HepG2 (cell line): Measurements from ENCODE around the gene KLHL11. TPM values are rescaled to one million over a fixed set of nuclear protein-coding genes. Genes with fewer than 3 reads are reported as not detected.

Experiments
- ATF1 ChIP-seq: IDR thresholded peaks from 2 replicates; pipeline ENCODE4 v1.6.1; 2016; ENCODE audit warnings: mild to moderate bottlenecking, control low read depth
- CEBPZ ChIP-seq: IDR thresholded peaks from 2 replicates; pipeline ENCODE4 v1.6.1; 2012; ENCODE audit warnings: low read length, improper control_type of control experiment
- FOXP1 ChIP-seq, 2 experiments: fragments of 450-650 bp in 1 of 2; IDR thresholded peaks; 2 replicates each; pipeline ENCODE4 v1.6.1; 2017 to 2018; ENCODE audit warnings: antibody characterized with exemption in 1 of 2
- GABPB1 ChIP-seq: IDR thresholded peaks from 2 replicates; pipeline ENCODE4 v1.6.1; 2016; ENCODE audit warnings: mild to moderate bottlenecking, missing genetic modification reagents, moderate library complexity, missing compliant biosample characterization
- MTA3 ChIP-seq: sonication (generic); formaldehyde crosslinking; IDR thresholded peaks from 2 replicates; pipeline ENCODE4 v1.4.0; 2020; ENCODE audit warnings: missing genetic modification reagents
- REXO4 ChIP-seq: sonication (generic); formaldehyde crosslinking; IDR thresholded peaks from 2 replicates; pipeline ENCODE4 v1.8.0; 2022; ENCODE audit warnings: missing genetic modification reagents, mild to moderate bottlenecking, borderline replicate concordance
- SUZ12 ChIP-seq: fragments of 150-350 bp; IDR thresholded peaks from 2 replicates; pipeline ENCODE4 v1.6.1; 2014; ENCODE audit warnings: low read depth, low read length
- U2AF1 ChIP-seq: fragments of 200-400 bp; formaldehyde crosslinking; optimal IDR thresholded peaks from 2 replicates; pipeline ENCODE3; 2017; ENCODE audit warnings: mild to moderate bottlenecking, low read depth, low read length
- WIZ ChIP-seq: sonication (generic); formaldehyde crosslinking; IDR thresholded peaks from 2 replicates; pipeline ENCODE4 v1.5.1; 2020; ENCODE audit warnings: mild to moderate bottlenecking, missing genetic modification reagents
- ZNF232 ChIP-seq: sonication (generic); formaldehyde crosslinking; IDR thresholded peaks from 2 replicates; pipeline ENCODE4 v1.4.0; 2020; ENCODE audit warnings: missing genetic modification reagents, borderline replicate concordance
- ZNF354B ChIP-seq: sonication (generic); formaldehyde crosslinking; IDR thresholded peaks from 2 replicates; pipeline ENCODE4 v1.8.0; 2022; ENCODE audit warnings: mild to moderate bottlenecking, missing genetic modification reagents
- ZZZ3 ChIP-seq: sonication (generic); formaldehyde crosslinking; IDR thresholded peaks from 2 replicates; pipeline ENCODE4 v1.4.0; 2020; ENCODE audit warnings: missing genetic modification reagents, mild to moderate bottlenecking, borderline replicate concordance
- polyA plus RNA-seq, 8 experiments: library from polyadenylated mRNA; depleted of rRNA in 3 of 8; stranded (reverse) in 7 of 8; unstranded in 1 of 8; fragments of >200 nt; fragmentation: Illumina TruSeq in 4 of 8; extraction: Trizol in 4 of 8; gene quantifications; 2 replicates each; pipeline versions ENCODE4 v1.2.1 to v1.2.3, GENCODE V29; 2011 to 2016; ENCODE audit warnings: low read depth in 4 of 8, missing spikeins in 1 of 8, mixed read lengths in 1 of 8; ENCODE audit not compliant: insufficient read depth in 1 of 8
- total RNA-seq, 5 experiments: library from RNA; depleted of rRNA; stranded (reverse); fragments of >200 nt; fragmentation: Illumina TruSeq; extraction: Trizol; gene quantifications; 2 replicates each; pipeline ENCODE4 v1.2.3, GENCODE V29; 2016; ENCODE audit warnings: low read depth in 1 of 5
- TF ChIP-seq, protein P1 (sequence below): sonication (generic); formaldehyde crosslinking; IDR thresholded peaks from 2 replicates; pipeline ENCODE4 v1.9.0; 2021; ENCODE audit warnings: missing genetic modification reagents, borderline replicate concordance
- TF ChIP-seq, protein P2 (sequence below): sonication (generic); formaldehyde crosslinking; IDR thresholded peaks from 2 replicates; pipeline ENCODE4 v1.4.0; 2020; ENCODE audit warnings: missing genetic modification reagents
- TF ChIP-seq, protein P3 (sequence below): sonication (generic); formaldehyde crosslinking; IDR thresholded peaks from 2 replicates; pipeline ENCODE4 v1.8.1; 2023; ENCODE audit warnings: missing genetic modification reagents, inconsistent platforms, borderline replicate concordance

The KLHL11 gene
- total and polyA plus RNA-seq, 2 of the 13 experiments (the other 11 are each of a cell fraction or from before 2014, with no cell fraction given), result 7.7 to 27.5 TPM

DNA sequence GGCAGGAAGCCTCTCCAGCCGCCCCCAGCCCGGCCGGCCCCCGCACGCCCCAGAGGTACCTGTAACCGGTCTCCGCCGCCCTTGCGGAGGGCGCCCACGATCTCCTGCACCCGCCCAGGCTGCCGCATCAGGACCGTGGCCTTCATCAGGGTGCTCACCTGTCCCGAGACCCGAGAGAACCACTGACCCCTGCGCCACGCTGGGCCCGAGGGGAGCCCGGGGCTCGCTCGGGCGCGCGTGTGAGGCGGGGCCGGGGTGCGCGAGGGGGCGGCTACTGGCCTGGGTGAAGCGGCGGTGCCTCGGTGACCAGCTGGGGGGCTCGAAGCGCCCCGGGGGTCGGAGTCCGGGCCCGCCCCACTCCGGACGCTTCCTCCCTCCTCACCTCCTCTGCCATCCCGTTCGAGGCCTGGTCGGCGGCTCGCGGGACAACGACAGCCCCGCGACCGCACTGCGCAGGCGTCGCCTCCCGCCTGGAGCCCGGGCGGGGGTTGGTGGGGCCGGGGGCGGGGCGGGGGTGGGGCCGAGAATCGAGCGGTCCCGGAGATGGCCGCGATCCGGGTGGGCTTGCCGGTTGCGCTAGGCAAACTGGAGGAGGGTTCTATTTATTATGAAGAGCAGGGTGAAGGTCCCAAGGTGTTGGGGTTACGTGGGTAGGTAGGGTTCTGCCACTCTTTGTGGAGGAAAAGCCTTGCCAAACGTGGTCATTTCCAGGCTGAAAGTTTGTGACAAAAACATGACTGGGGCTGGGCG lies 29.2 kb downstream of the KLHL11 start, which contains the start of gene NT5C3B (continued):
- TF ChIP-seq CEBPZ (no peak), MTA3 (CRISPR knock-in tag) (no peak), SUZ12 (no peak), FOXP1 (IDR thresholded peaks at IDR 0.05) (no peak), FOXP1 (CRISPR knock-in tag; IDR thresholded peaks at IDR 0.05) (no peak), ZNF354B (CRISPR knock-in tag) (0 out of 2 replicates have a peak, but pooled peaks have one; percentile 23), ZZZ3 (no peak), WIZ (peak; percentile 60; the same call in 1 of the 2 replicates), U2AF1 (no peak), REXO4 (CRISPR knock-in tag) (no peak), ATF1 (CRISPR knock-in tag) (no peak), GABPB1 (CRISPR knock-in tag) (peak; percentile 17; the same call in 1 of the 2 replicates), ZNF232 (CRISPR knock-in tag) (no peak)
- TF ChIP-seq, protein P1, sequence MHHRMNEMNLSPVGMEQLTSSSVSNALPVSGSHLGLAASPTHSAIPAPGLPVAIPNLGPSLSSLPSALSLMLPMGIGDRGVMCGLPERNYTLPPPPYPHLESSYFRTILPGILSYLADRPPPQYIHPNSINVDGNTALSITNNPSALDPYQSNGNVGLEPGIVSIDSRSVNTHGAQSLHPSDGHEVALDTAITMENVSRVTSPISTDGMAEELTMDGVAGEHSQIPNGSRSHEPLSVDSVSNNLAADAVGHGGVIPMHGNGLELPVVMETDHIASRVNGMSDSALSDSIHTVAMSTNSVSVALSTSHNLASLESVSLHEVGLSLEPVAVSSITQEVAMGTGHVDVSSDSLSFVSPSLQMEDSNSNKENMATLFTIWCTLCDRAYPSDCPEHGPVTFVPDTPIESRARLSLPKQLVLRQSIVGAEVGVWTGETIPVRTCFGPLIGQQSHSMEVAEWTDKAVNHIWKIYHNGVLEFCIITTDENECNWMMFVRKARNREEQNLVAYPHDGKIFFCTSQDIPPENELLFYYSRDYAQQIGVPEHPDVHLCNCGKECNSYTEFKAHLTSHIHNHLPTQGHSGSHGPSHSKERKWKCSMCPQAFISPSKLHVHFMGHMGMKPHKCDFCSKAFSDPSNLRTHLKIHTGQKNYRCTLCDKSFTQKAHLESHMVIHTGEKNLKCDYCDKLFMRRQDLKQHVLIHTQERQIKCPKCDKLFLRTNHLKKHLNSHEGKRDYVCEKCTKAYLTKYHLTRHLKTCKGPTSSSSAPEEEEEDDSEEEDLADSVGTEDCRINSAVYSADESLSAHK (CRISPR knock-in tag), result no peak
- TF ChIP-seq, protein P2, sequence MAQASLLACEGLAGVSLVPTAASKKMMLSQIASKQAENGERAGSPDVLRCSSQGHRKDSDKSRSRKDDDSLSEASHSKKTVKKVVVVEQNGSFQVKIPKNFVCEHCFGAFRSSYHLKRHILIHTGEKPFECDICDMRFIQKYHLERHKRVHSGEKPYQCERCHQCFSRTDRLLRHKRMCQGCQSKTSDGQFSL, result no peak
- TF ChIP-seq, protein P3, sequence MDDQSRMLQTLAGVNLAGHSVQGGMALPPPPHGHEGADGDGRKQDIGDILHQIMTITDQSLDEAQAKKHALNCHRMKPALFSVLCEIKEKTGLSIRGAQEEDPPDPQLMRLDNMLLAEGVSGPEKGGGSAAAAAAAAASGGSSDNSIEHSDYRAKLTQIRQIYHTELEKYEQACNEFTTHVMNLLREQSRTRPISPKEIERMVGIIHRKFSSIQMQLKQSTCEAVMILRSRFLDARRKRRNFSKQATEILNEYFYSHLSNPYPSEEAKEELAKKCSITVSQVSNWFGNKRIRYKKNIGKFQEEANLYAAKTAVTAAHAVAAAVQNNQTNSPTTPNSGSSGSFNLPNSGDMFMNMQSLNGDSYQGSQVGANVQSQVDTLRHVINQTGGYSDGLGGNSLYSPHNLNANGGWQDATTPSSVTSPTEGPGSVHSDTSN, result no peak
